Measurements from ENCODE around the gene TBRG1. TPM values are rescaled to one million over a fixed set of nuclear protein-coding genes. Genes with fewer than 3 reads are reported as not detected.

The TBRG1 gene
- total RNA-seq, 2 donors from 2014 or later = 45.5 to 50.8 TPM

DNA sequence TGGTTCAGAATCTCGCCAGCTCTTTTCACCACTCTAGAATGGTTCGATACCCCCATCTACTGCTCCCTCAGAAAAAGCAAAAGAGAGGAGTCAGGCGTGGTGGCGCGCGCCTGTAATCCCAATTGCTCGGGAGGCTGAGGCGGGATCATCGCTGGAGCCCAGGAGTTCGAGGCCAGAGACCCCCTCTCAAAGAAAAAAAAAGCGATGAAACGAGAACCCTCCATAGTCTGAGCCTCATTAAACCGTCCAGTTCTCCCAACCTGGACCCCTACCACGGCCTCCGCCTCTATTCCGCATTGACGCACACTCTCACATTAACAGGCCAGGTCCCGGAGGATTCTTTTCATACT, 51.5 kb downstream of the TBRG1 start:
- ATAC-seq (replicated peaks in 1 of 2) (no peak), DNase-seq (no peak)
- Mint-ChIP-seq H3K36me3 (ENCODE audit: insufficient read depth in 2 of 2) (peaks cover 0 to 3% of the 10 kb centered on the region in 2 donors), H3K27me3 (ENCODE audit: low read depth) (no peaks in the 10 kb centered on the region), H3K9me3 (peaks cover 0 to 1% of the 10 kb centered on the region in 2 donors), H3K4me1 (ENCODE audit: low read depth) (peaks cover 34% of the 10 kb centered on the region), H3K4me3 (peak overlapping the region; percentile 87 to 92), H3K27ac (peak overlapping the region; percentile 98)

GRCh38 chr11:124674571-124674970, 51.9 kb downstream of the TBRG1 start:
- DNase-seq (no peak), ATAC-seq (replicated peaks in 1 of 2) (no peak)
- Mint-ChIP-seq H3K27ac (peak overlapping the region; percentile 98), H3K4me3 (peak overlapping the region; percentile 87 to 92), H3K36me3 (ENCODE audit: insufficient read depth in 2 of 2) (peaks cover 0 to 3% of the 10 kb centered on the region in 2 donors), H3K27me3 (ENCODE audit: low read depth) (no peaks in the 10 kb centered on the region), H3K9me3 (peaks cover 0 to 1% of the 10 kb centered on the region in 2 donors), H3K4me1 (ENCODE audit: low read depth) (peaks cover 34% of the 10 kb centered on the region)

DNA sequence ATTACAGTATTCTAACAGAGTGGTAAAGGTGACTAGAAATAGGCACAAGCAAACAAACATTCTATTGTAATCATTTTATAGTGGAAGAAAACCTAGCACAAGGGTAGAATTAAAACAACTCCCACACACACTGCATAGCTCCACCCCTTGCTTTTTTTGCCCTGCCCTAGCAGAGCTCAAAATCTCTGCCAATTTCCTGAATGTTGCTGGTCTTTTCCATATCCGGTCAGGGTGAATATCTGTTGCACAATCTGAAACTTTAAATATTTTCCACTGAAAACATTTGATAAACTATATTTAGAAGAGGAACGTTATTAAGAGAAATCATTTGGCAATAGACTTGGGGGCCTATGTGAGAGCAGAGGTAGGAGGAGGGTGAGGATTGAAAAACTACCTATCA, 53.7 kb downstream of the TBRG1 start:
- DNase-seq (no peak), ATAC-seq (replicated peaks in 1 of 2) (no peak)
- Mint-ChIP-seq H3K9me3 (peaks cover 0 to 1% of the 10 kb centered on the region in 2 donors), H3K36me3 (ENCODE audit: insufficient read depth in 2 of 2) (peaks cover 0 to 1% of the 10 kb centered on the region in 2 donors), H3K4me3 (no peak overlapping the region), H3K4me1 (ENCODE audit: low read depth) (peaks cover 26% of the 10 kb centered on the region), H3K27ac (no peak overlapping the region), H3K27me3 (ENCODE audit: low read depth) (no peaks in the 10 kb centered on the region)

- no peak for ATAC-seq (replicated peaks in 1 of 2)
- H3K4me1 Mint-ChIP-seq (ENCODE audit: low read depth) = peaks cover 13% of the 10 kb centered on the region
- H3K36me3 Mint-ChIP-seq (ENCODE audit: insufficient read depth in 2 of 2) = peaks cover 6 to 8% of the 10 kb centered on the region in 2 donors
- H3K9me3 Mint-ChIP-seq = peaks cover 4 to 6% of the 10 kb centered on the region in 2 donors
- no peak overlapping the region for H3K4me3 Mint-ChIP-seq
- H3K27me3 Mint-ChIP-seq (ENCODE audit: low read depth) = no peaks in the 10 kb centered on the region
- no peak for DNase-seq
- no peak overlapping the region for H3K27ac Mint-ChIP-seq
Observed at GRCh38 chr11:124678416-124678815, 55.8 kb downstream of the TBRG1 start.

- peaks cover 9 to 16% of the 10 kb centered on the region in 2 donors for H3K9me3 Mint-ChIP-seq
- ATAC-seq (replicated peaks in 1 of 2) = no peak
- H3K36me3 Mint-ChIP-seq (ENCODE audit: insufficient read depth in 2 of 2) = peaks cover 6 to 18% of the 10 kb centered on the region in 2 donors
- H3K4me3 Mint-ChIP-seq = no peak overlapping the region
- H3K4me1 Mint-ChIP-seq (ENCODE audit: low read depth) = no peaks in the 10 kb centered on the region
- H3K27ac Mint-ChIP-seq = no peak overlapping the region
- no peaks in the 10 kb centered on the region for H3K27me3 Mint-ChIP-seq (ENCODE audit: low read depth)
- no peak for DNase-seq
Observed at GRCh38 chr11:124681421-124681820, 58.8 kb downstream of the TBRG1 start.

DNA sequence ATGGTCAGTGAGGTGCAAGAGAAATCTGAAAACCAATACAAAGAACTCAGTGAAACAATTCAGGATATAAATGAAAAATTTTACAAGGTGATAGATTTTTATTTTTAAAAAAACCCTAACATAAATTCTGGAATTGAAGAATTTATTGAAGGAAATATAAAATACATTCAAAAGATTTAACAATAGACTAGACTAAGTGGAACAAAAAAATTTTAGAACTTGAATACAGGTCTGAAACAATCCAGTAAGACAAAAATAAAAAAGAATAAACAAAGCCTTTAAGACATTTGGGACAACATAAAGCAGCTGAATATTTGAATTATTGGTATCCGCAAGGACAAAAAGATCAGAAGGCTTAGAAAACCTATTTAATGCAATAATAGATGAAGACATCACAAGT, 59.8 kb downstream of the TBRG1 start:
- no peak for DNase-seq
- H3K27ac Mint-ChIP-seq = no peak overlapping the region

More for the DNA sequence above, 59.8 kb downstream of the TBRG1 start:
- no peaks in the 10 kb centered on the region for H3K27me3 Mint-ChIP-seq (ENCODE audit: low read depth)
- H3K9me3 Mint-ChIP-seq = peaks cover 9 to 16% of the 10 kb centered on the region in 2 donors
- no peak overlapping the region for H3K4me3 Mint-ChIP-seq
- peaks cover 6 to 18% of the 10 kb centered on the region in 2 donors for H3K36me3 Mint-ChIP-seq (ENCODE audit: insufficient read depth in 2 of 2)
- no peaks in the 10 kb centered on the region for H3K4me1 Mint-ChIP-seq (ENCODE audit: low read depth)
- no peak for ATAC-seq (replicated peaks in 1 of 2)

Other genes starting within 250 kb of the TBRG1 start
- not detected for gene OR8B2, start 238.4 kb upstream of the TBRG1 start, total RNA-seq
- gene OR8B3, start 223.8 kb upstream of the TBRG1 start, total RNA-seq = not detected
- not detected for gene OR8B4, start 198.0 kb upstream of the TBRG1 start, total RNA-seq
- not detected for gene OR8B8, start 177.2 kb upstream of the TBRG1 start, total RNA-seq
- gene OR8B12, start 79.2 kb upstream of the TBRG1 start, total RNA-seq = not detected
- not detected for gene OR8A1, start 52.9 kb upstream of the TBRG1 start, total RNA-seq
- not detected for gene PANX3, start 11.4 kb upstream of the TBRG1 start, total RNA-seq
- gene SIAE, start 50.9 kb downstream of the TBRG1 start, total RNA-seq = 10 to 100 TPM in 1 of 2 donors, 1 to 10 TPM in 1; 8.4 to 12.0 TPM
- 1 to 10 TPM; 2.5 to 2.6 TPM for gene SPA17, start 51.0 kb downstream of the TBRG1 start, total RNA-seq
- gene NRGN, start 117.1 kb downstream of the TBRG1 start, total RNA-seq = 1 to 10 TPM; 4.2 to 4.4 TPM
- gene VSIG2, start 129.4 kb downstream of the TBRG1 start, total RNA-seq = under 1 TPM; 0.35 to 0.48 TPM
- gene ESAM, start 139.4 kb downstream of the TBRG1 start, total RNA-seq = 1 to 10 TPM in 1 of 2 donors, under 1 TPM in 1; 0.88 to 1.1 TPM
- gene MSANTD2, start 177.5 kb downstream of the TBRG1 start, total RNA-seq = 10 to 100 TPM; 11.1 to 12.5 TPM
- 10 to 100 TPM; 21.5 to 26.6 TPM for gene ROBO3, start 242.6 kb downstream of the TBRG1 start, total RNA-seq